Activated CD4-positive, alpha-beta T cell treated with anti-CD3 and anti-CD28 coated beads, Interleukin-2, amount 50 U/mL, for 48 hours (primary cell): Measurements from ENCODE around the gene LRCH1.

ENCODE experiments used
- DNase-seq, 2 experiments: peaks; one replicate each; pipeline ENCODE4 v3.0.0-alpha.2; 2020

LRCH1 gene

GRCh38 chr13:46535825-46536224 is 17.1 kb upstream of the LRCH1 start:
- no peak for DNase-seq

DNA sequence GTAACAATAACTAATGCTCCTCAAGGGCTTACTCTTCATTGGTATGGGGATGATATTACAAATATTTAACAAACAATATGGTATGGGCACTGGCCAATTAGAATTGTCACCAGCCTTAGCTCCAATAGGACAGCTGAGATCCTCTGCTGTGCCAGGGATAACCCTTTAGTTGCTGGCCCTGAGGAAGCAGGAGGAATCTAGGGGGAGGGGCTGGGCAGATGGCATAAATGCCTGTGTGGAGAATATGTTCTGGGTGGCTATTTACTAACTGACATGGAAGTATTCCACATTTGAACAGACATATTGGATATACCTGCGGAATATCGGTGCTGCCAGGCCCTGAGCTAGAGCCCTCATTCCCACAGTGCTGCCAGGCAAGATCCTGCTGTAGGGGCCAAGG is 16.6 kb upstream of the LRCH1 start:
- DNase-seq, result no peak

GRCh38 chr13:46539231-46539630 is 13.7 kb upstream of the LRCH1 start:
- DNase-seq, result no peak

DNA sequence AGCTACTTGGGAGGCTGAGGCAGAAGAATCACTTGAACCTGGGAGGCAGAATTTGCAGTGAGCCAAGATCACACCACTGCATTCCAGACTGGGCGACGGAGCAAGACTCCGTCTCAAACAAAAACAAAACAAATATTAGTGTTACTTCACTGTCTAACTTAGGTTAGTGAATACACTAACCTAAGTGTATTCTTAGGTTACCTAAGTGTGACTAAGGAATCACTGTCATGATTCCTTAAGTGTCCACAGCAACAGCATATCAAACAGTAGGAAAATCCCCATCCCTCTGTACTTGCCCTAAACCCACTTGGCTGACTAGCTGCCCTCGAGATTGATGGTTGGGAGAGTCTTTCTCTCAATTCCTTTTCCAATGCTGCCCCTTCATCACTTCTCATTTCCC is 11.8 kb upstream of the LRCH1 start:
- DNase-seq, result no peak

DNA sequence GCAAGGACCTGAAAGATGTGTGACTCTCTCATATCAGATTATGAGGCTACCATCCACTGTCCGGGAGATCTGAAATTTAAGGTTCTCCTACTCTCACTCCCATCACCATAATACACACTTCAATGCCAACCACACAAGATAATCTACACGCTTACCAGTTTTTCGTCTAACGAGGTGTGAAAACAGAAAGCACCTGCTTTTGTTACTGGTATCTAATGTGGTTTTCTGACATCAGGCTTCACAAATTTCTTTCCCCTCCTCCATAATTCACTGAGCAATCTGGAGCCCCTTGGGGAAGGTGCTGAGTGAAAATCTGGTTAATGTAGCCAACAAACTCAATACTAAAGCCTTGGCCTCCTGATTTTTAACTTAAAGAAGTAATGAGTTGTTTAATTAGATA is 10.1 kb upstream of the LRCH1 start:
- no peak for DNase-seq

GRCh38 chr13:46543287-46543686 is 9.7 kb upstream of the LRCH1 start:
- DNase-seq, result no peak

GRCh38 chr13:46544208-46544607 is 8.8 kb upstream of the LRCH1 start:
- no peak for DNase-seq

DNA sequence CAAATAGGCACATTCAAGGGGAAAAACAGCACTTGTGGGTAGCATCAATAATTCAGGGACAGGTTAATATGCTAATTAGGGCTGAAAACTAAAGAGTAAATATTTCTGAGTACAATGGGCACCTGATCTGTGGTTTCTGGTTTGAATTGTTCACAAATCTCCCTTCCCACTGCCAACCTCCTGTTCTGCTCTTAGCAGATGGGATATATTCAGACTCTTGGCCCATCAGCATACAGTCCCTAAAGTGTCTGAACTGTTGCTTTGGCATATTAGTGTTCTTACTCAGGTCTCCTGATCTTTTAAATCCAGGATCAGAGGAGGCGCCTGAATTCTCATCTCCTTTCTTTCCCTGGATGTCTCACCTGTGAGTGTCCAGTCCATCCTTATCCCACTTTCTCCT is 8.2 kb upstream of the LRCH1 start:
- DNase-seq, result no peak

DNA sequence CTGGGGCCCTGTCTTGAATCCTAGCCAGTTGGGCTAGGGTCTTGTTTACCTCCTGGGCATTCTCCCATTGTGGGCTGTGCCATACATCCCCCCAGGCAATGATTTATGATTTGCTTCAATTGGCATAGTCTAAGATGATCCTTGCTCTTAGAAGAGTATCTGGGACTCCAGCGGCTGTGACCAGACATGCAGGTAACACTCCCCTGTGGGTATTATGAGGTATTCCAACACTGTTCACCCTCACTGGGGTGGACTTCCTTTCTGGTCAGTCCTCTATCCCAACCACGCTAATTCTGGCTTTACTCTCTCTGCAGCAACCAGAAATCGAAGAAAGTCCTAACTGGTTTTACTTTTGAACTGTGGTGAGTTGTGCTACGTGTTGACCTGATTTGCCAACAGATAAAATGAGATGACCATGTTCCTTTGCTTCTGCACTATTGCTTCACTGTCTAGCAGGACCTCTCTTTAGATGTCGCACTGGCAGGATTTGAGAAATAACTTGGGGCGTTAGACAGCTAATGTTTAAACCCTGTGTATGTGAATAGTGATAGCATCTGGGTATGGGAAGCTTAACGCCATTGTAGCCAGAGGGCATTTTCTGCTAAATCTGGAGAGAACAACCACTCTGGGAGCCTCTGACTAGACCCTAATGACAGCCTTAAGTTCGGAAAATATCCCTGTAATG is 6.7 kb upstream of the LRCH1 start:
- no peak for DNase-seq

- no peak for DNase-seq
Observed at GRCh38 chr13:46550822-46551221, 2.1 kb upstream of the LRCH1 start.

DNA sequence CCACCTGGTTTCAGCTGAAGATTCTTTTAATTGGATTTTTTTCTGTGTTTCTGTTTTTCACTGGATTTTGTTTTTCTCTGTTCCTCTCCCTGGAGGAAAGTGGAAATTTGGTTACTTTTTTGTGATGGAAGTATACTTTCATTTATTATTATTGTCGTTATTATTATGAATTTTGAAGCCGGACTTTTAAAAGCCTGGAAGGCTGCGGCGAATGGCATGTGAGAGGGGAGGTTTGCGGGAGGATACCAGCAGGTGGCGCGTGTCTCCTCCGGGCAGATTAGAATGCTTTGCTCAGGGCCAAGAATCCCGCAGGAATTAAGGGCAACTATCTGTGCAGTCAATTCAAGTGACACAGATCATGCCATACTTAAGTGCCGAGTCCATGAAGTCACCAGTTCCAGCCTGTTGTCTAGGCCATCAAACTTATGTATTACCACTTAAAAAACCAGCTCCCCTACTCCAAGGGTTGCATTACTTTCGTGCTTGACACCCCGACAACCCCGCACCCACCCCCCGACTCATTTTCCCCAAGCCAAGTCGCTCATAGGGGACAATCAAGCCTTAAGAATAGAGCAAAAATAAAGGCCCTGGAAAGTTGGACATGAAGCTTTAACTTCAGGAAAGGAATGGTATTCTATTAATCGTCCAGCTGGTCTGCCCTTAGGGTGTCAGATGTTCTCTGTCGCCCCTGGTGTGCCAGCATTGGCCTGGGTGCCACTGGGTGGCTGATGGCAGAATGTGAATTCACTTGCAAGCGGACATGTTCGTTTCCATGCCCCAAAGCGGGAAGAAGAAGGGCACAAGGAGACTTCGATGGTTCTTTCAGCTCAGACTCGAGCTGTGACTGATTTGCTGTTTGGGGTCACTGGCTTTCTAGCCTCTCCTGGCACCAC is 1.3 kb upstream of the LRCH1 start:
- DNase-seq, result peak; percentile 78 to 82

DNA sequence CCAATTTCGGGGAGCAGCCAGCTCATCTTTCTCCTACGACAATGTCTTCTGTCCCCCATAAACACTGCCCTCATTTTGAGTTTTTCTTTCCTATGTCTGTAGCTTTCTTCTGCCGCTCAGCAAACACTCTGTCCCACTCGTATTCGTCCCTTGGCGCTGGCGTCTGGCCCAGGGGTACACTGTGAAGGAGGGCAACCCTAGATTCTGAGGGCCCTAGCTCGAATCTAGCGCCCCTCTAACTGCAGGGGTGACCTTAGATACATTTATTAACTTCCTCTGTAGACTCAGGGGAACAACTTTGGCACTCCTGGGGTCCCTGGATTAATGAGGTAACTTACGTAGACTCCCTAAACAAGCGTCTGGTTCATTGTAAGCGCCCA is 677 bp upstream of the LRCH1 start:
- peak in 1 of 2 experiments; percentile 15 for DNase-seq

- DNase-seq, result peak in 1 of 2 experiments; percentile 38
Observed at GRCh38 chr13:46553521-46553885, 533 bp downstream of the LRCH1 start.

DNA sequence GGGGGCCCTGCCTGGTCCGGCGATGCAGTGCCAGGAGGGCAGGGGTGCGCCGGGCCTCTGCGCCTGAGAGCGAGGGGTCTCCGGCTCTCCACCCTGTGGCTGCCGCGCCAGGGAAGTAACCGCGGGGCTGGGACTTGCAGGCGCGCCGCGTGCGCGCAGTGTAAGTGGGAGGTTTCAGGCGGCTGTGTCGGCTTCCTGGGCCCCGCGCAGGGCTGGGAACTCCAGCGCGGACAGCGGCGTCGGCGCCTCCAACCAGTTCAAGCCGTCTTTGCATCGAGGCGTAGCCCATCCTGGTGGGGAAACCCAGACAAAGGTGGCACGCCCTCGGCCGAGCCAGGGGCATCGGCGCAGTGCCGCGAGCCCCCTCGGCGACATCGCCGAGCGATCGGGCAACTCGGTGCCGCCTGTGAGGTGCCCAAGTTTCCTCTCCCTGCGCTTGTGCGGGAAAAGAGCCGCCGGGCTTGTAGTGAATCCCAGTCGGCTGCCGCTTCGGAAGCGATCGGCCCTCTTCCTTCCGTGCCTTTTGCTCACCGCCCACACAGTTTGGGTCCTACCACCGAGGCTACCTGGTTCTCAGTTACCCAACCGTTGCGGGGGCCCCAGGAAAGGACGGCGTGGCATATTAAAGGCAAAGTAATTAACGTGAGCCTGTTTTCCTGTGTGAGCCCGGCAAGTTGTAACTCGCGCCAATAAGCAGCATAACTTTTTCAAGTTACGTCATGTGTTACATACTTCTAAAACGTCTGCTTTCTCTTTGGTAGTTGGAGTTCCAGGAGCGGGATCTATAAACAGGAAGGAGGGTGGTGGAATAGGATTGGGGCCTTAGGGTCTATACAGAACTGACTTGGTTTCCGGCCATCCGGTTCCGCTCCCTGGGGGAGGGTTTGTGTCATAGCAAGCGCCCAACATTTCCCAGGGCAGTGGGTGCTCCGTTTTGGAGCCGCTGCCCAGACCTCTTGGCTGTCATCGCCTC is 1.2 kb downstream of the LRCH1 start:
- DNase-seq, result peak; percentile 70 to 75

- no peak for DNase-seq
Observed at GRCh38 chr13:46554951-46555350, 2.0 kb downstream of the LRCH1 start.

DNA sequence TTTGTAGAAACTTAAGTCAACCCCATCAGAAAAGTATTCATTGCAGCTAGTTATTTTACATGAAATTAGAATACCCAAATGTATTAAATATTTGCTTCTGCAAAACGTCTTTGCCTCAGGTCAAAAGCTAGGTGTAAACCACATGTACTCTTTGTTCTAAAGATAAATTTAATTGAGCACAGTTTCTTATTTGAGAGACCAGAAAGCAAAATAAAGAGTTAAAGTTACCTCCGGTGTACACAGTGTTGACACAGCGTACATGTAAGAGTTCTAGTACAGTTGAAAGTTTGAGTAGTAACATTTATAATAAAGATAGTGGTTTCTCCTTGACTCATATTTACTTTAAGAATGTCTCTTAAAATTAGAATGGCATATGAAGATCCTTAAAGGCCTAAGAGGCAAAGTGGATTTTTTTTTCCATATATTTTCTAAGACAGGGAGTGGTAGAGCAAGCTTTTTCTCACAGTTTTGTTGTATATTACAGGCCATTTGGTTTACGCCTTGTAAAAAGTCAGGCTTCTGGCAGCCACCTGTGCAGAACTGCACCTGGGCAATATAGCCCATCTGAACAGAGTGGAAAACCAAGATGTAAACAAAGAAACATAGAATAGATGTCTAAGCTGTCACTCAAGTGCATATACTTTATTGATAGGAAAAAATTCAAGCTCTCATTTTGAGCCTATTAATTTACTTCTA is 2.9 kb downstream of the LRCH1 start:
- no peak for DNase-seq

DNA sequence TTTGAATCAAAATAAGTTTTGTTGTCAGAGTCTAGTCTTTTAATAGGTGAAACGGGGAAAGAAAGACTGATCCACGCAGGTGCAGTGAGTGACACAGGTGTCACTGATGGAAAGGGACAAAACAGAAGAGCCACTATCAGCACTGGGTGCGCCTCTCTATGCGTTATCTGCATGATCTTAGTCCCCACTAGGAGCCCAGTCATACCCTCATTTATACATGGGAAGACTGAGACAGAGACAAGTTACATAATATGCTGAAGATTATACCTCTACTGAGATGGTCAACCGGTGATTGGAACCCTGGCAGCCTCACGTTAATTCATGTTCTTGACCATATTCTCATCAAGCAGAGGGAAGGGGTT is 3.4 kb downstream of the LRCH1 start:
- DNase-seq, result no peak

- DNase-seq, result no peak
Observed at GRCh38 chr13:46559272-46559805, 6.4 kb downstream of the LRCH1 start.

DNA sequence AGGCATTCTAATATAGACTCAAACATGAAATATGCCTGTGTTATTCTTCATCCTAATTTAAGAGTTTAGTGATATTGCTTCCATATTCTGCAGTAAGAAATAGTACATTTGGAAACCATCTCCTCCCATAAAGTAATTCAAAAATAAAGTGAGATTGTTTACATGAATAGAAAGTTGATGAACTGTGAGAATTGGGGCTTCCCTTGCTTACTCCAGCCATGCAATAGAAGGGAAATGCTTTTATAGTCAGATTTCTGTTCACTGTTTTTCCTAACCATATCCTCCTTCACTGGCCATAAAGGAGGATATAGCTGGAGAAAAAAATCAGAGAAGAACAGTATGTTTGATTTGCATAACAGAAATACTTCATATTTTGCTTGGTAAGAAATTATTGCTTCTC is 7.8 kb downstream of the LRCH1 start:
- no peak for DNase-seq

DNA sequence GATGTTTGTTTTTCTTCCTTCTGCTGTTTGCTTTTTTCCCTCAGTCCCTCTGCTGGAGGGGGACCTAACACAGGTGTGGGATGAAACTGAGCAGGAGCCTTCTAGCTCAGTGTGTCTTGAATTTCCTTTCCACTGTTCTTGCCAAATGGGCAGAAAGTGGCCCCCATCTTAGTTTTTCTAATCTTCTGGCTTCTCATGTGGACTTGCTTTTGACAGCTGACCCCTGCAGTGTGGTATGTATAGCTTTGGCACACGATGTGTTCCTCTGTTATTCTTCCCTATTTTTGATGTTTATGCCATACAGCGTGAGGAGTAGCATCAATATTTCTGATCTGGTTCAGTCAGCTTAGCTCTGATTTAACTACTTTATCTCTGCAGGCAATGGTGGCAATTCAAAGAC is 8.3 kb downstream of the LRCH1 start:
- no peak for DNase-seq

DNA sequence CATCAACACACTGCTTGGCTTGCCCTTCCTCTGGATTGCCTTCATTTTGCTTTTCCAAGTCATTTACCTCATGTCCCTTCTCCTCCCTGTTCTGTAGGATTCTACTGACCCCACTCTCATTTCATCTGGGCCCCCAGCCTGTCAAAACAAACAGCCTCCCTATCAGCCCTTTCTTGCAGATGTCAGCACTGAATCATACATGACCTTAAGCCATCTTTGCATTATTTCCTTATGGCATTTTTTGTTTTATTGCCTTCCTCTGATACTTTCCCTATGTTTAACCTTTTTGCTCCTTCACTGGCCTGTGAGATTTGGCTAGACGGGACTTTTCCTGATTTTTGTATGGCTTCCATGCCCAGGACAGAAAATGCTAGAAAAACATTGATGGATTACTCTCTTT is 8.7 kb downstream of the LRCH1 start:
- DNase-seq, result no peak

DNA sequence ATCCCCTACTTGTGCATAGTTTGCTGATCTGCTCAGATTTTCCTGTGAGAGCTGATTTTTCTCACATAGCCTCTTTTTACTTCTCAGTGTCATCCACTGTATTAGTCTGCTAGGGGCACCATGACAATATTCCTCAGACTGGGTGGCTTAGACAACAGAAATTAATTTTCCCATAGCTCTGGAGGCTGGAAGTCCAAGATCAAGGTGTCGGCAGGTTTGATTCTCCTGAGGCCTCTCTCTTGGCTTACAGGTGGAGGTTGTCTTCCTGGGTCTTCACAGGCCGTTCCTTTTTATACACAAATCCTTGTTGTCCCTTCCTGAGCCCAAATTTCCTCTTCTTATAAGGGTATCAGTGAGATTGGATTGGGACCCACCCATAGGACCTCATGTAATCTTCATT is 9.2 kb downstream of the LRCH1 start:
- no peak for DNase-seq

DNA sequence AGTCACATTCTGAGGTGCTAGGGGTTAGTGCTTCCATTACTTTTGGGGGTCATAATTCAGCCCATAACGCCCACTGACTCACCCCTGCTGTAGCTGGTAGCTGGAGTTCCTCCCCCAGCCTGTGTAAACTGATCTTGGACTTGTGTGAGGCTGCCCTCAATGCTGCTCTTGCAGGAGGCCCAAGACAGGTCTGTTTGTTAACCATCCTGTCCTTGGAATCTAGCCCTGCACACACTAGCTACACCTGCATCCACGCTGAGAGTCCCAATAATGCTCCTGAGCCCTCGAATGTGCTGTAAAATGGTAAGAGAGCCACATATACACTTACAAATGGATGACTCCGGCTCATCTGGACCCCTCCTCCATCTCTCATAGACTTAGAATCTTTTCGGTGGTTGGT is 9.6 kb downstream of the LRCH1 start:
- no peak for DNase-seq
